Measurements from ENCODE around the gene AP5S1.
A peak's percentile ranks its signal among the peaks of the same experiment; 100 is the strongest.

The AP5S1 gene

DNA sequence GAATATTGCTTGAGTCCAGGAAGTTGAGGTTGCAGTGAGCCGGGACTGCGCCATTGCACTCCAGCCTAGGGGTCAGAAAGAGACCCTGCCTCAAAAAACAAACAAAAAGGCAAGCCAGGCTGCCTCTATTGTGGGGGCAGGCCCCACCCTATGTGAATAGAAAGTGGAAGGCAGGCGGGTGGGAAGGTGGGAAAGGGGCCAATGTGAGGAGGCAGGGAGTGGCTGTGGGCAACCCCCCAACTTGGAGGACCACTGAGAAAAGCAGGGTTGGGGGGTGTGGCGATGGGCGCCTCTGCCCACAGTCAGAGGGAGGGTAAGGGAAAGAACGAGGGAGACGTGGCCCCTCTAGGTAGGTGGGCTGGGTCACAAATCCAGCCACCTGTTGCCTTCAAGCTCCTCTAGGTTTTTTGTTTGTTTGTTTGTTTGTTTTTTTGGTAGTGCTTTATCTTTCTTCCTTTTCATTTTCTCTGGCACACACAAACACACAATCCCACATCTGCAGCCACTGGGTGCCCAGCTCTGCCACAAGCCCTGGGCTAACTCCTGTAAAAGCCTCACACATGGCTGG is 5.3 kb upstream of the AP5S1 start:
- Histone ChIP-seq H3K27ac (ENCODE audit: low read depth, low read length) (no peak overlapping the region), H3K4me1 (ENCODE audit: insufficient read depth, low read length) (peaks cover 46% of the 10 kb centered on the region), H3K4me3 (ENCODE audit: low read depth in 1 of 2, low read length in 2 of 2) (no peak overlapping the region), H3K36me3 (ENCODE audit: insufficient read depth, low read length) (no peaks in the 10 kb centered on the region), H3K27me3 (ENCODE audit: control insufficient read depth in 1 of 2, insufficient read depth in 2 of 2, low read length in 2 of 2) (no peaks in the 10 kb centered on the region), H3K9me3 (ENCODE audit: low read length) (no peaks in the 10 kb centered on the region), H3K9ac (ENCODE audit: low read length) (no peak overlapping the region)

- peaks cover 38% of the 10 kb centered on the region for H3K4me1 ChIP-seq (ENCODE audit: insufficient read depth, low read length)
- H3K27ac ChIP-seq (ENCODE audit: low read depth, low read length): no peak overlapping the region
- no peaks in the 10 kb centered on the region for H3K36me3 ChIP-seq (ENCODE audit: insufficient read depth, low read length)
These were observed 4.5 kb upstream of the AP5S1 start for GRCh38 chr20:3815703-3816315.

GRCh38 chr20:3818155-3819151 is 1.9 kb upstream of the AP5S1 start:
- no peak overlapping the region for H3K9ac ChIP-seq (ENCODE audit: low read length)

More at GRCh38 chr20:3815703-3816315, 4.5 kb upstream of the AP5S1 start:
- H3K4me3 ChIP-seq (ENCODE audit: low read depth in 1 of 2, low read length in 2 of 2): no peak overlapping the region
- H3K9me3 ChIP-seq (ENCODE audit: low read length): no peaks in the 10 kb centered on the region
- no peaks in the 10 kb centered on the region for H3K27me3 ChIP-seq (ENCODE audit: control insufficient read depth in 1 of 2, insufficient read depth in 2 of 2, low read length in 2 of 2)
- H3K9ac ChIP-seq (ENCODE audit: low read length): no peak overlapping the region

DNA sequence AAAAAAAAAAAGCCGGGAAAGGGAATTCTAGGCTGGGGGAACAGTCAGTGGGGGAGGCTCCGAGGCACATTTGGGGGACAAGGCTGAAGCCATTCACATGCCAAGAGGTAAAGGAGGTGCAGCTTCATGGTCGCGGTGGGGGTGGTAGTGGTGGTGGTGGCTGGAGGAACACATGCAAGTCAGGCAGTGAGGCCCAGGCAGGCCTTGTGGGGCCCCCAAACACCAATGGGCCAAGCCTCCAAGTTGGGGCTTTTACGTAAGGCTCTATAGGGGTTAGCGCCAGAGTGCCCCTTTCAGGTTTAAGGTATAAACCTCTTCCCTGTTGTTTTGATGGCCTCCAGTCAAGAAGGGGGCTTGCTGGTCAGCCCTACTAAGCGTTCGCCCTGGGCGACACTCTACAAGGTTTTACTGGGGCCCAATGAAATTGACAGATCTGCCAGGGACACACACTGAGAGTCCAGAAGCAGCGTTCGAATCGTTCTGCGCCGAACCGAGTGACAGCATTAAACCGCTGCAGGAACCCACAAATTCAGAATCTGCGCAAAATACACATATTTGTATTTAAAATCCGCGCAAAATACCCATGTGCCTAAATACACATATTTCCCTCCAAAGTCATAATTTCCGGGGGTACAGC is 818 bp upstream of the AP5S1 start:
- peaks cover 21% of the 10 kb centered on the region for H3K36me3 ChIP-seq (ENCODE audit: insufficient read depth, low read length)
- H3K27ac ChIP-seq (ENCODE audit: low read depth, low read length): peak overlapping the region; percentile 97

More at GRCh38 chr20:3818155-3819151, 1.9 kb upstream of the AP5S1 start:
- Histone ChIP-seq H3K27ac (ENCODE audit: low read depth, low read length) (peak overlapping the region; percentile 97), H3K9me3 (ENCODE audit: low read length) (no peaks in the 10 kb centered on the region), H3K36me3 (ENCODE audit: insufficient read depth, low read length) (peaks cover 11% of the 10 kb centered on the region), H3K4me1 (ENCODE audit: insufficient read depth, low read length) (peaks cover 27% of the 10 kb centered on the region), H3K27me3 (ENCODE audit: control insufficient read depth in 1 of 2, insufficient read depth in 2 of 2, low read length in 2 of 2) (no peaks in the 10 kb centered on the region), H3K4me3 (ENCODE audit: low read depth in 1 of 2, low read length in 2 of 2) (no peak overlapping the region)

GRCh38 chr20:3820901-3821727 is 767 bp downstream of the AP5S1 start:
- Histone ChIP-seq H3K27me3 (ENCODE audit: control insufficient read depth in 1 of 2, insufficient read depth in 2 of 2, low read length in 2 of 2) (no peaks in the 10 kb centered on the region), H3K36me3 (ENCODE audit: insufficient read depth, low read length) (peaks cover 21% of the 10 kb centered on the region), H3K27ac (ENCODE audit: low read depth, low read length) (peak overlapping the region; percentile 97), H3K4me3 (ENCODE audit: low read depth in 1 of 2, low read length in 2 of 2) (peak overlapping the region; percentile 70 to 76), H3K4me1 (ENCODE audit: insufficient read depth, low read length) (peaks cover 25% of the 10 kb centered on the region), H3K9ac (ENCODE audit: low read length) (peak overlapping the region; percentile 85), H3K9me3 (ENCODE audit: low read length) (no peaks in the 10 kb centered on the region)

More for the DNA sequence above, 818 bp upstream of the AP5S1 start:
- Histone ChIP-seq H3K9ac (ENCODE audit: low read length) (peak overlapping the region; percentile 85), H3K27me3 (ENCODE audit: control insufficient read depth in 1 of 2, insufficient read depth in 2 of 2, low read length in 2 of 2) (no peaks in the 10 kb centered on the region), H3K4me1 (ENCODE audit: insufficient read depth, low read length) (peaks cover 25% of the 10 kb centered on the region), H3K9me3 (ENCODE audit: low read length) (no peaks in the 10 kb centered on the region), H3K4me3 (ENCODE audit: low read depth in 1 of 2, low read length in 2 of 2) (peak overlapping the region; percentile 70 to 76)

- Histone ChIP-seq H3K9me3 (ENCODE audit: low read length) (no peaks in the 10 kb centered on the region), H3K36me3 (ENCODE audit: insufficient read depth, low read length) (peaks cover 21% of the 10 kb centered on the region), H3K27ac (ENCODE audit: low read depth, low read length) (no peak overlapping the region), H3K4me1 (ENCODE audit: insufficient read depth, low read length) (peaks cover 25% of the 10 kb centered on the region), H3K4me3 (ENCODE audit: low read depth in 1 of 2, low read length in 2 of 2) (no peak overlapping the region), H3K9ac (ENCODE audit: low read length) (no peak overlapping the region), H3K27me3 (ENCODE audit: control insufficient read depth in 1 of 2, insufficient read depth in 2 of 2, low read length in 2 of 2) (no peaks in the 10 kb centered on the region)
These were observed 1.6 kb downstream of the AP5S1 start for GRCh38 chr20:3821996-3822395.

GRCh38 chr20:3823881-3824280 is 3.5 kb downstream of the AP5S1 start:
- Histone ChIP-seq H3K27me3 (ENCODE audit: control insufficient read depth in 1 of 2, insufficient read depth in 2 of 2, low read length in 2 of 2) (no peaks in the 10 kb centered on the region), H3K4me1 (ENCODE audit: insufficient read depth, low read length) (peaks cover 18% of the 10 kb centered on the region), H3K27ac (ENCODE audit: low read depth, low read length) (no peak overlapping the region), H3K9ac (ENCODE audit: low read length) (no peak overlapping the region), H3K36me3 (ENCODE audit: insufficient read depth, low read length) (peaks cover 25% of the 10 kb centered on the region), H3K9me3 (ENCODE audit: low read length) (no peaks in the 10 kb centered on the region), H3K4me3 (ENCODE audit: low read depth in 1 of 2, low read length in 2 of 2) (no peak overlapping the region)

- H3K9ac ChIP-seq (ENCODE audit: low read length): no peak overlapping the region
- no peak overlapping the region for H3K4me3 ChIP-seq (ENCODE audit: low read depth in 1 of 2, low read length in 2 of 2)
- H3K4me1 ChIP-seq (ENCODE audit: insufficient read depth, low read length): peaks cover 8% of the 10 kb centered on the region
- H3K27me3 ChIP-seq (ENCODE audit: control insufficient read depth in 1 of 2, insufficient read depth in 2 of 2, low read length in 2 of 2): no peaks in the 10 kb centered on the region
- H3K27ac ChIP-seq (ENCODE audit: low read depth, low read length): no peak overlapping the region
- H3K9me3 ChIP-seq (ENCODE audit: low read length): no peaks in the 10 kb centered on the region
- H3K36me3 ChIP-seq (ENCODE audit: insufficient read depth, low read length): peaks cover 25% of the 10 kb centered on the region
These were observed 5.2 kb downstream of the AP5S1 start for GRCh38 chr20:3825526-3825925.

GRCh38 chr20:3826420-3826819 is 6.1 kb downstream of the AP5S1 start:
- Histone ChIP-seq H3K4me1 (ENCODE audit: insufficient read depth, low read length) (peaks cover 3% of the 10 kb centered on the region), H3K9ac (ENCODE audit: low read length) (no peak overlapping the region), H3K27me3 (ENCODE audit: control insufficient read depth in 1 of 2, insufficient read depth in 2 of 2, low read length in 2 of 2) (no peaks in the 10 kb centered on the region), H3K27ac (ENCODE audit: low read depth, low read length) (no peak overlapping the region), H3K9me3 (ENCODE audit: low read length) (no peaks in the 10 kb centered on the region), H3K36me3 (ENCODE audit: insufficient read depth, low read length) (peaks cover 25% of the 10 kb centered on the region), H3K4me3 (ENCODE audit: low read depth in 1 of 2, low read length in 2 of 2) (no peak overlapping the region)

GRCh38 chr20:3828798-3829197 is 8.5 kb downstream of the AP5S1 start:
- Histone ChIP-seq H3K27ac (ENCODE audit: low read depth, low read length) (no peak overlapping the region), H3K4me3 (ENCODE audit: low read depth in 1 of 2, low read length in 2 of 2) (no peak overlapping the region), H3K27me3 (ENCODE audit: control insufficient read depth in 1 of 2, insufficient read depth in 2 of 2, low read length in 2 of 2) (no peaks in the 10 kb centered on the region), H3K9me3 (ENCODE audit: low read length) (no peaks in the 10 kb centered on the region), H3K9ac (ENCODE audit: low read length) (no peak overlapping the region), H3K4me1 (ENCODE audit: insufficient read depth, low read length) (no peaks in the 10 kb centered on the region), H3K36me3 (ENCODE audit: insufficient read depth, low read length) (peaks cover 12% of the 10 kb centered on the region)
